MM.1S (cell line): ENCODE results near the gene LY6G6C.

Experiments used
- DNase-seq: peaks from one replicate; pipeline ENCODE4 v3.0.0-alpha.2; 2015
- H2AFZ ChIP-seq: fragments of 300-600 bp; sonication (generic); 2 replicates; pipeline ENCODE4 v1.6.0; 2016; ENCODE audit warnings: antibody characterized with exemption, low read length
- H3F3A ChIP-seq: fragments of 300-600 bp; sonication (generic); 2 replicates; pipeline ENCODE4 v1.6.1; 2016; ENCODE audit warnings: mild to moderate bottlenecking, antibody characterized with exemption, low read length, moderate library complexity, mixed read lengths; ENCODE audit not compliant: insufficient read depth
- H3K27ac ChIP-seq: fragments of 300-600 bp; sonication (generic); 2 replicates; pipeline ENCODE4 v1.5.1; 2016; ENCODE audit warnings: mild to moderate bottlenecking, low read length
- H3K27me3 ChIP-seq: fragments of 300-600 bp; sonication (generic); replicated peaks from 2 replicates; pipeline ENCODE4 v1.6.0; 2016; ENCODE audit warnings: low read length; ENCODE audit not compliant: insufficient read depth
- H3K36me3 ChIP-seq: fragments of 300-600 bp; sonication (generic); replicated peaks from 2 replicates; pipeline ENCODE4 v1.6.1; 2016; ENCODE audit warnings: mild to moderate bottlenecking, low read length, mixed read lengths; ENCODE audit not compliant: insufficient read depth
- H3K4me1 ChIP-seq: fragments of 300-600 bp; sonication (generic); 2 replicates; pipeline ENCODE4 v1.6.1; 2016; ENCODE audit warnings: low read length, mixed read lengths
- H3K4me2 ChIP-seq: fragments of 300-600 bp; sonication (generic); 2 replicates; pipeline ENCODE4 v1.6.0; 2016; ENCODE audit warnings: low read depth, low read length
- H3K4me3 ChIP-seq: fragments of 300-600 bp; sonication (generic); 2 replicates; pipeline ENCODE4 v1.5.1; 2016; ENCODE audit warnings: low read length, mixed read lengths
- H3K79me2 ChIP-seq: fragments of 300-600 bp; sonication (generic); 2 replicates; pipeline ENCODE4 v1.6.1; 2016; ENCODE audit warnings: mixed run types, low read length, mixed read lengths
- H3K9ac ChIP-seq: fragments of 300-600 bp; sonication (generic); 2 replicates; pipeline ENCODE4 v1.6.1; 2016; ENCODE audit warnings: low read length, mixed read lengths
- H3K9me2 ChIP-seq: fragments of 300-600 bp; sonication (generic); replicated peaks from 2 replicates; pipeline ENCODE4 v1.6.1; 2016; ENCODE audit warnings: mild to moderate bottlenecking, low read length, mixed read lengths; ENCODE audit not compliant: insufficient read depth
- H3K9me3 ChIP-seq: fragments of 300-600 bp; sonication (generic); replicated peaks from 2 replicates; pipeline ENCODE4 v1.6.1; 2016; ENCODE audit warnings: mild to moderate bottlenecking, low read length, mixed read lengths; ENCODE audit not compliant: insufficient read depth
- H4K20me1 ChIP-seq: fragments of 300-600 bp; sonication (generic); 2 replicates; pipeline ENCODE4 v1.6.1; 2016; ENCODE audit warnings: mild to moderate bottlenecking, low read length, moderate library complexity, mixed read lengths; ENCODE audit not compliant: insufficient read depth
- EZH2 ChIP-seq: fragments of 300-600 bp; sonication (generic); optimal IDR thresholded peaks from 2 replicates; pipeline ENCODE3; 2017; ENCODE audit warnings: low read depth, mild to moderate bottlenecking, antibody characterized with exemption, low read length, mixed read lengths
- EZH2phosphoT487 ChIP-seq: fragments of 300-600 bp; sonication (generic); IDR thresholded peaks from 2 replicates; pipeline ENCODE4 v1.6.1; 2018; ENCODE audit warnings: antibody characterized with exemption, low read length
- TF ChIP-seq, protein P1 (sequence below): fragments of 300-600 bp; sonication (generic); IDR thresholded peaks from 2 replicates; pipeline ENCODE4 v1.5.1; 2016; ENCODE audit warnings: antibody characterized with exemption, low read length, mixed read lengths

LY6G6C gene

DNA sequence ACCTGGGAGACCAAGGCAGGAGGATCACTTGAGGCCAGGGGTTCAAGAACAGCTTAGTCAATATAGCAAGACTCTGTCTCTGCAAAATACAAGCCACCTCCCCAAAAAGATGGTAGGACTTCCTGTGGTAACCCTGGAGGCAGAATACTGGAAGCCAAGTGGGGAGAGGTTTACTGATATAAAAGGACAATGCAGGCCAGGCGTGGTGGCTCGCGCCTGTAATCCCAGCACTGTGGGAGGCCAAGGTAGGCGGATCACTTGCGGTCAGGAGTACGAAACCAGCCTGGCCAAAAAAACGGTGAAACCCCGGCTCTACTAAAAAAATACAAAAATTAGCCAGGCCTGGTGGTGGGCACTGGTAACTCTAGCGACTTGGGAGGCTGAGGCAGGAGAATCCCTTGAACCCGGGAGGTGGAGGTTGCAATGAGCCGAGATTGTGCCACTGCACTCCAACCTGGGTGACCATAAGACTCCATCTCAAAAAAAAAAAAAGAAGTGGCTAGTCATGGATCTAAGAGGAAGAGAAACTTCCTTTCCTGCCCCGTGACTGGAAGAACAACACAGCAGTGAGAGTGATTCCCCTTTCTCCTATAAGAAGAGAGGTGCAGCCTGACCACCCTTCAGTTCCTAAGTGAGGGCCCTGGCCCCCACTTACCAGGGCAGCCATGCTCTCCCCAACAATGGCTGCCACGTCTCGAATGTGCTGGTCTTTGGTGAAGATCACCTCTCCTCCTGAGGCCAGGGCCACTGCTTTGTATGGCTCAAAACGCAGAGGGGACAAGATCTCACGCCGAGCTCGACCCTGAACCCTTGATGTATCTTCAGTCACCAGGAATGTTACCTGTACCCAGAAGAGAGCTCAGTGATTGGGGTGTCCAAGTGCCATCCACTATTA, 47.1 kb upstream of the LY6G6C start:
- Histone ChIP-seq H3K9me3 (no peaks in the 10 kb centered on the region), H3F3A (peaks cover 3% of the 10 kb centered on the region; the same call in 1 of the 2 replicates), H3K4me3 (no peak overlapping the region), H3K4me2 (no peak overlapping the region), H3K36me3 (no peaks in the 10 kb centered on the region), H3K27ac (no peak overlapping the region), H3K27me3 (no peaks in the 10 kb centered on the region), H3K9me2 (no peaks in the 10 kb centered on the region), H3K4me1 (peaks cover 13% of the 10 kb centered on the region), H3K9ac (no peak overlapping the region), H4K20me1 (no peaks in the 10 kb centered on the region), H2AFZ (no peak overlapping the region), H3K79me2 (no peaks in the 10 kb centered on the region)
- DNase-seq: no peak
- TF ChIP-seq EZH2phosphoT487 (no peak), EZH2 (no peak)
- TF ChIP-seq, protein P1, sequence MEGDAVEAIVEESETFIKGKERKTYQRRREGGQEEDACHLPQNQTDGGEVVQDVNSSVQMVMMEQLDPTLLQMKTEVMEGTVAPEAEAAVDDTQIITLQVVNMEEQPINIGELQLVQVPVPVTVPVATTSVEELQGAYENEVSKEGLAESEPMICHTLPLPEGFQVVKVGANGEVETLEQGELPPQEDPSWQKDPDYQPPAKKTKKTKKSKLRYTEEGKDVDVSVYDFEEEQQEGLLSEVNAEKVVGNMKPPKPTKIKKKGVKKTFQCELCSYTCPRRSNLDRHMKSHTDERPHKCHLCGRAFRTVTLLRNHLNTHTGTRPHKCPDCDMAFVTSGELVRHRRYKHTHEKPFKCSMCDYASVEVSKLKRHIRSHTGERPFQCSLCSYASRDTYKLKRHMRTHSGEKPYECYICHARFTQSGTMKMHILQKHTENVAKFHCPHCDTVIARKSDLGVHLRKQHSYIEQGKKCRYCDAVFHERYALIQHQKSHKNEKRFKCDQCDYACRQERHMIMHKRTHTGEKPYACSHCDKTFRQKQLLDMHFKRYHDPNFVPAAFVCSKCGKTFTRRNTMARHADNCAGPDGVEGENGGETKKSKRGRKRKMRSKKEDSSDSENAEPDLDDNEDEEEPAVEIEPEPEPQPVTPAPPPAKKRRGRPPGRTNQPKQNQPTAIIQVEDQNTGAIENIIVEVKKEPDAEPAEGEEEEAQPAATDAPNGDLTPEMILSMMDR: no peak

DNA sequence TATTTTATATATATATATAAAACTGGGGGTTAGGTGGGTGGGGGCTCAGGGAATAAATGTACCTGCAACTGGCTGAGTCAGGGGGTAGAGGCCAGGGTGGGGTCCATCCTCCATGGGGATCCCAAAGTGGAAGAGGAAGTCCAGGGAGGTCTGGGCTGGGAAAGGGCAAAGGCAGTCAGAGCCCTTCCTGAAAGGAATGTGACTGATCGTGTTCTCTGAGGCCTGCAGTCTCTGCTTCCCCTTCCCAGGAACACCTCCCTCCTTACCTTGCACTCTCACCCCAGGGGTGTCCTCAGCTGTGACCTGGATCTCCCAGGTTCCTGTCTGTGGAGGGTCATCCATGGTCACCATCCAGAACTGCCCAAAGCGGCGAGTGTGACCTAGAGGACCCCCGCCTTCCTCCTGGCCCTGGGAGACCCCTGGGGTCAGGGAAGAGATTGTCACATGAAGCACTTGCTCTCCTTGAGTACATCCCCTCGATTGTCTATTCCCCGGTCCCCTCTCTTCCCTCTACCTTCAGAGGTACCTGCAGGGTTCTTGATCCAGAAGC, 45.6 kb upstream of the LY6G6C start:
- TF ChIP-seq, protein P1: no peak
- TF ChIP-seq EZH2phosphoT487: no peak
- TF ChIP-seq EZH2: no peak
- H3K27ac ChIP-seq: no peak overlapping the region
- no peaks in the 10 kb centered on the region for H3K79me2 ChIP-seq
- no peak overlapping the region for H3K9ac ChIP-seq
- no peaks in the 10 kb centered on the region for H4K20me1 ChIP-seq
- DNase-seq: no peak
- H3K9me3 ChIP-seq: no peaks in the 10 kb centered on the region
- H3K4me3 ChIP-seq: no peak overlapping the region
- H3K36me3 ChIP-seq: no peaks in the 10 kb centered on the region
- no peaks in the 10 kb centered on the region for H3K27me3 ChIP-seq
- H2AFZ ChIP-seq: no peak overlapping the region
- H3K4me2 ChIP-seq: no peak overlapping the region
- peaks cover 16% of the 10 kb centered on the region for H3K4me1 ChIP-seq
- no peaks in the 10 kb centered on the region for H3K9me2 ChIP-seq
- H3F3A ChIP-seq: peaks cover 3% of the 10 kb centered on the region; the same call in 1 of the 2 replicates

DNA sequence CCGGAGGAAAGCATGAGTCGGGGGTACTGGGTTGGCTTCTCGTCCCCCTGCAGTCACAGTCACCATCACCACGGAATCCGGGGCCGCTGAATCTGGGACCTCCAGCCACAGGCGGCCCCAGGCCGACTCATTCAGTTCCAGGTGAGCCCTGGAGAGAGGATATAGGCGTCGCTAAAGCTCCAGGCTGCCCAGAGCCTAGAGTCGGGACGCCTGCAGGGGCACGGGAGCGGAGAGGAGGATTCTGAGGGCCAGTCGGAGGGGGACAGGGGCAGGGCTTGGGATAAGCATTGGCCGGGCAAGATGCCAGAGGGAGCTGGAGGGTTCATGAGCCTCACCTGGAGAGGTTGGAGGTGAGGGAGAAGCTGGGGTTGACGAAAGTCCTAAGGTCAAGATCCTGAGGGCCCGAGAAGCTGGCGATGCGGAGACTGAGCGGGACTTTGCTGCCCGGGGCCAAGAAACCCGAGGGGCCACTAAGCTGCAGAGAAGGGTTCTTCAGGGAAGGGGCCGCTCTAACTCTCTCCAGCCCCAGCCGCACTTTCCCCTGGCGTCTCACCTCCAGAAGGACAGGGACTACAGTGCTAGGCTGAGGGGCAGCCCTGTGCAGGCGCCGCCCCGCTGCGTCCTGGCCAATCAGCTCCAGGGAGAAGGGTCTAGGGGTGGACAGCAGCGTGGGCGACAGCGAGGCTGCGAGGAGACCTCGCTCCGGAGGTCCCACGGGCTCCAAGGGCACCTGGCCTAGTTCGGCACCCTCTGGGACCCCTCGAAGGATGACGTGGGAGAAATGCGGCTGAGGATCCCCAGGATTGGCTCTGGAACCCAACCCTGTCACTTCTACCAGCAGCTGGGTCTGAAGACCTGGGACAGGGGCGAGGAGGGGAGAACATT, 44.6 kb upstream of the LY6G6C start:
- H3K4me1 ChIP-seq: peaks cover 16% of the 10 kb centered on the region
- H3K36me3 ChIP-seq: no peaks in the 10 kb centered on the region
- TF ChIP-seq, protein P1: no peak
- TF ChIP-seq EZH2 (no peak), EZH2phosphoT487 (no peak)
- H4K20me1 ChIP-seq: no peaks in the 10 kb centered on the region
- H3F3A ChIP-seq: peaks cover 3% of the 10 kb centered on the region; the same call in 1 of the 2 replicates
- H3K9me2 ChIP-seq: no peaks in the 10 kb centered on the region
- no peak for DNase-seq
- H3K27ac ChIP-seq: no peak overlapping the region
- no peak overlapping the region for H2AFZ ChIP-seq
- H3K4me3 ChIP-seq: no peak overlapping the region
- no peaks in the 10 kb centered on the region for H3K27me3 ChIP-seq
- H3K79me2 ChIP-seq: no peaks in the 10 kb centered on the region
- H3K9ac ChIP-seq: no peak overlapping the region
- H3K4me2 ChIP-seq: no peak overlapping the region
- H3K9me3 ChIP-seq: no peaks in the 10 kb centered on the region
